IMR-90 (cell line): ENCODE data around the gene EMD. TPM values are rescaled to one million over a fixed set of nuclear protein-coding genes. Genes with fewer than 3 reads are reported as not detected.

Experiments used
- ATAC-seq: fragments of 200-7000 bp; cut with Tn5 transposase; 2 replicates; pipeline ENCODE4 v1.9.1; 2020; ENCODE audit warnings: low read depth, mild to moderate bottlenecking, moderate library complexity
- BruUV-seq: library from RNA; stranded (reverse); fragments of 400-500 nt; replicated peaks from 2 replicates; lab custom pipeline; 2021; lab: Mats Ljungman, UMichigan
- CTCF ChIA-PET: fragments of 300-600 bp; formaldehyde crosslinking; extraction: SDS; loops from one replicate; lab custom pipeline; 2021; ENCODE audit warnings: antibody characterized with exemption; lab: Yijun Ruan, JAX
- POLR2A ChIA-PET: fragments of 300-600 bp; sonication (Branson Sonifier 250); formaldehyde crosslinking; loops from one replicate; lab custom pipeline; 2022; ENCODE audit warnings: antibody characterized with exemption; ENCODE audit not compliant: unreplicated experiment; lab: Charles Lee
- DNase-seq: peaks from one replicate; pipeline ENCODE4 v3.0.0; 2013
- H2AFZ ChIP-seq: replicated peaks from 2 replicates; pipeline ENCODE3; 2013; ENCODE audit warnings: low read length, mild to moderate bottlenecking; ENCODE audit not compliant: poor library complexity
- H2AK5ac ChIP-seq: 2 replicates; pipeline ENCODE4 v1.6.1; 2013; ENCODE audit warnings: low read depth, low read length, inconsistent platforms
- H2AK9ac ChIP-seq: replicated peaks from 2 replicates; pipeline ENCODE3; 2013; ENCODE audit warnings: mild to moderate bottlenecking, low read depth, low read length, moderate library complexity; ENCODE audit not compliant: poor library complexity
- H2BK120ac ChIP-seq: 2 replicates; pipeline ENCODE4 v1.6.1; 2013; ENCODE audit warnings: low read depth, low read length, inconsistent platforms
- H2BK15ac ChIP-seq: 3 replicates; pipeline ENCODE4 v1.6.1; 2013; ENCODE audit warnings: low read depth, low read length, inconsistent platforms
- H2BK20ac ChIP-seq: 2 replicates; pipeline ENCODE4 v1.6.1; 2013; ENCODE audit warnings: low read depth, mild to moderate bottlenecking, inconsistent platforms, low read length, moderate library complexity
- H2BK5ac ChIP-seq: 2 replicates; pipeline ENCODE4 v1.6.1; 2013; ENCODE audit warnings: mild to moderate bottlenecking, low read depth, low read length, inconsistent platforms; ENCODE audit not compliant: poor library complexity, severe bottlenecking
- H3K14ac ChIP-seq: replicated peaks from 2 replicates; pipeline ENCODE4 v1.6.1; 2013; ENCODE audit warnings: low read depth, low read length, inconsistent platforms
- H3K18ac ChIP-seq: 2 replicates; pipeline ENCODE4 v1.6.1; 2013; ENCODE audit warnings: low read depth, low read length, control low read depth
- H3K23ac ChIP-seq: 2 replicates; pipeline ENCODE4 v1.6.1; 2013; ENCODE audit warnings: low read depth, low read length, inconsistent platforms
- H3K27ac ChIP-seq: 2 replicates; pipeline ENCODE4 v1.5.1; 2013; ENCODE audit warnings: mild to moderate bottlenecking, control low read depth, low read length; ENCODE audit not compliant: insufficient read depth
- H3K27me3 ChIP-seq: 2 replicates; pipeline ENCODE4 v1.6.1; 2013; ENCODE audit warnings: low read length; ENCODE audit not compliant: control insufficient read depth, insufficient read depth
- H3K36me3 ChIP-seq: 2 replicates; pipeline ENCODE4 v1.6.1; 2013; ENCODE audit warnings: low read length, mixed read lengths; ENCODE audit not compliant: control insufficient read depth, insufficient read depth
- H3K4ac ChIP-seq: 2 replicates; pipeline ENCODE4 v1.6.1; 2013; ENCODE audit warnings: low read depth, low read length, inconsistent platforms
- H3K4me1 ChIP-seq: 2 replicates; pipeline ENCODE4 v1.6.1; 2013; ENCODE audit warnings: low read length, mixed read lengths; ENCODE audit not compliant: control insufficient read depth, insufficient read depth
- H3K4me2 ChIP-seq: 2 replicates; pipeline ENCODE4 v1.6.1; 2013; ENCODE audit warnings: low read depth, mild to moderate bottlenecking, control low read depth, low read length, moderate library complexity
- H3K4me3 ChIP-seq: 2 replicates; pipeline ENCODE4 v1.5.1; 2013; ENCODE audit warnings: low read depth, mild to moderate bottlenecking, control low read depth, low read length, moderate library complexity; ENCODE audit not compliant: insufficient read depth
- H3K56ac ChIP-seq: 2 replicates; pipeline ENCODE4 v1.6.1; 2013; ENCODE audit warnings: low read length, inconsistent platforms; ENCODE audit not compliant: insufficient read depth; ENCODE audit errors: extremely low read depth
- H3K79me1 ChIP-seq, 2 experiments: 2 replicates each; pipeline ENCODE4 v1.6.1; 2013; ENCODE audit warnings: low read length in 2 of 2, inconsistent platforms in 1 of 2, low read depth in 1 of 2
- H3K9ac ChIP-seq: 2 replicates; pipeline ENCODE4 v1.6.1; 2013; ENCODE audit warnings: low read depth, low read length, control low read depth
- H3K9me1 ChIP-seq: 2 replicates; pipeline ENCODE4 v1.6.1; 2013; ENCODE audit warnings: low read length, inconsistent platforms; ENCODE audit not compliant: insufficient read depth
- H3K9me3 ChIP-seq: 2 replicates; pipeline ENCODE4 v1.6.1; 2013; ENCODE audit warnings: low read length; ENCODE audit not compliant: control insufficient read depth, insufficient read depth
- H4K20me1 ChIP-seq: 2 replicates; pipeline ENCODE4 v1.6.1; 2013; ENCODE audit warnings: low read length, inconsistent platforms; ENCODE audit not compliant: insufficient read depth
- H4K5ac ChIP-seq: 2 replicates; pipeline ENCODE4 v1.6.1; 2013; ENCODE audit warnings: mild to moderate bottlenecking, low read depth, low read length, control low read depth
- H4K8ac ChIP-seq, 2 experiments: 2 replicates each; pipeline ENCODE4 v1.6.1; 2013; ENCODE audit warnings: low read depth in 2 of 2, low read length in 2 of 2, control low read depth in 1 of 2, inconsistent platforms in 1 of 2
- H4K91ac ChIP-seq: 2 replicates; pipeline ENCODE4 v1.6.1; 2013; ENCODE audit warnings: low read depth, low read length, inconsistent platforms; ENCODE audit not compliant: insufficient read depth
- CHD1 ChIP-seq: IDR thresholded peaks from 2 replicates; pipeline ENCODE4 v1.6.1; 2012; ENCODE audit warnings: low read depth, low read length, improper control_type of control experiment
- MXI1 ChIP-seq: IDR thresholded peaks from 2 replicates; pipeline ENCODE4 v1.6.1; 2012; ENCODE audit warnings: low read depth, mild to moderate bottlenecking, low read length, moderate library complexity, borderline replicate concordance
- WGBS, 2 experiments: methylation state at CpG; one replicate each; pipeline versions ENCODE4 v1.1.5 to v1.1.7; 2013; ENCODE audit warnings: missing lambda C conversion rate in 2 of 2; ENCODE audit not compliant: insufficient read length in 1 of 2; ENCODE audit errors: extremely low coverage in 2 of 2; 5-methylcytosine and 5-hydroxymethylcytosine counted together
- dilution Hi-C: fragments of 300-500 bp; cut with HindIII; formaldehyde crosslinking; loops from one replicate; pipeline ENCODE4 v1.14.3; 2018; ENCODE audit warnings: low sequenced_read_pairs; ENCODE audit not compliant: unreplicated experiment
- in situ Hi-C: fragments of 300-500 bp; cut with MboI; formaldehyde crosslinking; loops from 3 replicates; pipeline ENCODE4 v1.14.3; 2019; ENCODE audit warnings: low sequenced_read_pairs, inconsistent platforms, mixed read lengths
- intact Hi-C: fragments of 100-400 bp; cut with micrococcal nuclease; formaldehyde crosslinking; loops from 2 replicates; pipeline ENCODE4 v1.10.0; 2022
- polyA plus RNA-seq, 3 experiments: library from polyadenylated mRNA; depleted of rRNA; stranded (reverse); fragments of >200 nt; gene quantifications; 2 replicates each; pipeline ENCODE4 v1.2.3, GENCODE V29; 2012; ENCODE audit warnings: low replicate concordance in 1 of 3
- total RNA-seq: library from RNA; depleted of rRNA; stranded (reverse); fragments of >200 nt; gene quantifications from 2 replicates; pipeline ENCODE4 v1.2.3, GENCODE V29; 2012
- TF ChIP-seq, protein P1 (sequence below): conservative IDR thresholded peaks from 2 replicates; pipeline ENCODE4 v1.5.1; 2012; ENCODE audit warnings: mild to moderate bottlenecking, low read depth, low read length, improper control_type of control experiment

Gene EMD
- total and polyA plus RNA-seq, 2 of the 4 experiments (the other 2 are of a cell fraction), result 9.9 to 80.6 TPM

DNA sequence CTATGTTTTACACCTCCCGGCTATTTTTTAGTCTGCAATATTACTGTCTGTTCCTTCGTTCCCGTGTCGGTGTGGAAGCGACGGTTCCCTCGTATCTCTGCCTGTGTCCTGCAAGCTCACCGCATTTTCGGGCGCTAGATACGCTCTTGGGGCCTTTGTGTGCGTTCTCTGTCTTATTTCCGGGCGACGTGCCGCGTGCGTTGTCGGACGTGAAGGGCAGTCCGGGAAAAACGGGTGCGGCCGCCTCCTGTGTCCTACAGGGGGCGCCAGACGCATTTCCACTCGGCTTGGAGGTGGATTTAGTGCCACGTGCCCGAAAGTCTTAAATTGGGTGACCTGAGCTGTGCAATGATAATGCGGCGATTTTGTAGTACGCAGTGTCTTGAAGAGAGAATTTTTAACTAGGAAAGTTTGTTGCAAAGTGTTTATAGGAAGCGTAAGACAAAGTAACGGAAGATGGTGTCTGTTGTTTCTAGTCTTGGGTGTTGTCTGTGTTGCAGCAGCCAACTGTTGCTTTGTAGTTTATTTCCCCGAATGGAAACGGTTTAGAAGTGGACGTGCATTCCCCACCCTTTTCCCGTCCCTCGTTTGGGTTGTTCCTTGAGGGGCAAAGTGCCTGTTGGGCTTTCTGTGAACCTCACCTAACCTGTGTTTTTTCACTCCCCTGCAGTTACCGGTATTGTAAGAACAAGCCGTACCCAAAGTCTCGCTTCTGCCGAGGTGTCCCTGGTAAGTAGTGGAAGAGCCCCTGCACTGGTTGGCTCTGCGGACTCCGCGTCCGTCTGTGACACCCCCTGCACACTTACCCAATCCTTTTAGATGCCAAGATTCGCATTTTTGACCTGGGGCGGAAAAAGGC lies 19.8 kb downstream of the EMD start:
- Histone ChIP-seq H3K4me2 (peak overlapping the region; percentile 93), H2AK5ac (peak overlapping the region; percentile 97), H2BK15ac (no peak overlapping the region), H3K27me3 (no peaks in the 10 kb centered on the region), H3K18ac (peak overlapping the region; percentile 39), H3K27ac (peak overlapping the region; percentile 91), H3K9me1 (no peaks in the 10 kb centered on the region), H3K56ac (peak overlapping the region; percentile 91), H3K23ac (peak overlapping the region; percentile 96), H2BK5ac (peak overlapping the region; percentile 89), H3K14ac (peak overlapping the region; percentile 99), H4K8ac (peak overlapping the region; percentile 70 to 88), H3K4ac (peak overlapping the region; percentile 96), H3K36me3 (peaks cover 21% of the 10 kb centered on the region), H3K4me1 (0 out of 2 replicates have a peak, but pooled peaks cover 2% of the 10 kb centered on the region), H3K9me3 (no peaks in the 10 kb centered on the region), H2AFZ (peak overlapping the region; percentile 66), H2AK9ac (peak overlapping the region; percentile 96), H3K9ac (peak overlapping the region; percentile 97), H4K5ac (peak overlapping the region; percentile 36), H4K91ac (peak overlapping the region; percentile 85), H3K79me1 (peaks cover 4 to 24% of the 10 kb centered on the region in 2 experiments; a peak in 3 of 4 replicates), H3K4me3 (peak overlapping the region; percentile 64), H4K20me1 (peaks cover 44% of the 10 kb centered on the region), H2BK20ac (no peak overlapping the region), H2BK120ac (no peak overlapping the region)
- dilution Hi-C loops, result no loop called here
- intact Hi-C loops, result no loop called here
- peak; percentile 67 for DNase-seq
- TF ChIP-seq MXI1, result peak; percentile 85; the same call in 1 of the 2 replicates
- TF ChIP-seq CHD1, result no peak
- TF ChIP-seq, protein P1, sequence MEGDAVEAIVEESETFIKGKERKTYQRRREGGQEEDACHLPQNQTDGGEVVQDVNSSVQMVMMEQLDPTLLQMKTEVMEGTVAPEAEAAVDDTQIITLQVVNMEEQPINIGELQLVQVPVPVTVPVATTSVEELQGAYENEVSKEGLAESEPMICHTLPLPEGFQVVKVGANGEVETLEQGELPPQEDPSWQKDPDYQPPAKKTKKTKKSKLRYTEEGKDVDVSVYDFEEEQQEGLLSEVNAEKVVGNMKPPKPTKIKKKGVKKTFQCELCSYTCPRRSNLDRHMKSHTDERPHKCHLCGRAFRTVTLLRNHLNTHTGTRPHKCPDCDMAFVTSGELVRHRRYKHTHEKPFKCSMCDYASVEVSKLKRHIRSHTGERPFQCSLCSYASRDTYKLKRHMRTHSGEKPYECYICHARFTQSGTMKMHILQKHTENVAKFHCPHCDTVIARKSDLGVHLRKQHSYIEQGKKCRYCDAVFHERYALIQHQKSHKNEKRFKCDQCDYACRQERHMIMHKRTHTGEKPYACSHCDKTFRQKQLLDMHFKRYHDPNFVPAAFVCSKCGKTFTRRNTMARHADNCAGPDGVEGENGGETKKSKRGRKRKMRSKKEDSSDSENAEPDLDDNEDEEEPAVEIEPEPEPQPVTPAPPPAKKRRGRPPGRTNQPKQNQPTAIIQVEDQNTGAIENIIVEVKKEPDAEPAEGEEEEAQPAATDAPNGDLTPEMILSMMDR, result peak; percentile 56
- in situ Hi-C loops, result no loop called here
- ChIA-PET POLR2A (interaction anchor here (1.0 to 1.1 kb wide), 2 partner anchors 28 to 133 kb away, joined by 3 to 4 read pairs; no protein-coding TSS in a partner anchor), CTCF (interaction anchor here (0.6 to 1.2 kb wide), 2 partner anchors 16 to 142 kb away, joined by 3 read pairs; no protein-coding TSS in a partner anchor)
- BruUV-seq, result TSS peak; percentile 92
- WGBS, 2 experiments, result 24% methylated on average over 21 of the region's 49 CpGs; no CpG with 5 or more reads in 1 of the 2 experiments
- peak; percentile 8; the same call in 1 of the 2 replicates for ATAC-seq
